Karpas-422 (cell line): ENCODE results near the gene UBE2K. TPM values are rescaled to one million over a fixed set of nuclear protein-coding genes. Genes with fewer than 3 reads are reported as not detected.
"Not testable (repeated sequence)": the region's sequence is repeated elsewhere in the genome, so short reads cannot be mapped to it uniquely, and the experiment has no call there.

Experiments
- DNase-seq: peaks from one replicate; pipeline ENCODE4 v3.0.0-alpha.2; 2015
- H2AFZ ChIP-seq: fragments of 200-600 bp; sonication (generic); 2 replicates; pipeline ENCODE4 v1.6.1; 2014; ENCODE audit warnings: antibody characterized with exemption, low read length, mixed read lengths
- H3K27ac ChIP-seq: fragments of 200-600 bp; sonication (generic); 2 replicates; pipeline ENCODE4 v1.5.1; 2014; ENCODE audit warnings: mild to moderate bottlenecking, low read length, moderate library complexity
- H3K27me3 ChIP-seq: fragments of 200-600 bp; sonication (generic); 2 replicates; pipeline ENCODE4 v1.6.1; 2014; ENCODE audit warnings: low read length, mixed read lengths
- H3K36me3 ChIP-seq: fragments of 200-600 bp; sonication (generic); 2 replicates; pipeline ENCODE4 v1.6.1; 2014; ENCODE audit warnings: low read length, mixed read lengths; ENCODE audit not compliant: insufficient read depth
- H3K4me1 ChIP-seq: fragments of 200-600 bp; sonication (generic); 2 replicates; pipeline ENCODE4 v1.6.1; 2014; ENCODE audit warnings: mild to moderate bottlenecking, low read length, mixed read lengths
- H3K4me2 ChIP-seq: fragments of 200-600 bp; sonication (generic); 2 replicates; pipeline ENCODE4 v1.6.1; 2014; ENCODE audit warnings: low read length, low read depth, mild to moderate bottlenecking; ENCODE audit not compliant: poor library complexity, severe bottlenecking
- H3K4me3 ChIP-seq: fragments of 200-600 bp; sonication (generic); 2 replicates; pipeline ENCODE4 v1.5.1; 2014; ENCODE audit warnings: mild to moderate bottlenecking, antibody characterized with exemption, low read length, mixed read lengths
- H3K79me2 ChIP-seq: fragments of 200-600 bp; sonication (generic); 2 replicates; pipeline ENCODE4 v1.6.1; 2014; ENCODE audit warnings: mild to moderate bottlenecking, low read length, mixed read lengths
- H3K9ac ChIP-seq: fragments of 200-600 bp; sonication (generic); 2 replicates; pipeline ENCODE4 v1.6.0; 2014; ENCODE audit warnings: low read length
- H3K9me2 ChIP-seq: fragments of 200-600 bp; sonication (generic), shearing (Covaris generic); replicated peaks from 2 replicates; pipeline ENCODE4 v1.6.0; 2014; ENCODE audit warnings: mild to moderate bottlenecking, low read length, moderate library complexity; ENCODE audit not compliant: insufficient read depth
- H3K9me3 ChIP-seq: fragments of 300-700, 200-600 bp; sonication (generic); 2 replicates; pipeline ENCODE4 v1.6.1; 2014; ENCODE audit warnings: low read length, mixed read lengths
- H4K20me1 ChIP-seq: fragments of 200-600 bp; sonication (generic); 2 replicates; pipeline ENCODE4 v1.6.1; 2014; ENCODE audit warnings: mild to moderate bottlenecking, antibody characterized with exemption, low read length, low read depth; ENCODE audit not compliant: insufficient read depth
- total RNA-seq: library from RNA; depleted of rRNA; stranded (reverse); fragments of >200 nt; shearing (Covaris generic); gene quantifications from 2 replicates; pipeline ENCODE4 v1.2.3, GENCODE V29; 2014; ENCODE audit warnings: low replicate concordance

UBE2K gene
- total RNA-seq, 1 experiment from 2014 or later = 35.8 TPM

DNA sequence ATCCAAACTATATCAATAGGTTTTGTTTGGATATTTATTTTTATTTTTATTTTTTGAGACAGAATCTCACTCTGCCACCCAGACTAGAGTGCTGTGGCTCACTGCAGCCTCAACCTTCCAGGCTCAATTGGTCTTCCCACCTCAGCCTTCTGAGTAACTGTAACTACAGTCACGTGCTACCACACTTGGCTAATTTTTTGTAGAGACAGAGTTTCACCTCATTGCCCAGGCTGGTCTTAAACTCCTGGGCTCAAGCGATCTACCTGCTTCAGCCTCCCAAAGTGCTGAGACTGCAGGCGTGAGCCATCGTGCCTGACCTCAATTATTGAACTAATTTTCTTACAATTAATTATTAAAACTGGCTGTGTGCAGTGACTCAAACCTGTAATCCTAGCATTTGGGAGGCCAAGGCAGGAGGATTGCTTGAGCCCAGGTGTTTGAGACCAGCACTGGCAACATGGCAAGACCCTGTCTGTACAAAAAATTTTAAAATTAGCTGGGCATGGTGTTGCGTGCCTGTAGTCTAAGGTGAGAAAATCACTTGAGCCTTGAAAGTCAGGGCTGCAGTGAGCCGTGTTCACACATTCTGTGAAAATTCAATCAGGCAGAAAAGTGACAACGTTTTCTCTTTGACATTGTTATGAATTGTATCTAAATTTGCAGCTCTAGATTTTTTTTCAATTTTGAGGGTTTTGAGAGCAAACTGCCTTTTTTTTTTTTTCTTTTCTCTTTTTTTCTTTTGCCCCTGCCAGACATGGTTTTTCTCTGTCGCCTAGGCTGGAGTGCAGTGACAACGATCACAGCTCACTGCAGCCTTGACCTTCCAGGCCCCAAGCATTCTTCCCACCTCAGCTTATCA, 66.0 kb downstream of the UBE2K start:
- Histone ChIP-seq H3K27ac (peak overlapping the region; percentile 35; the same call in 1 of the 2 replicates), H3K4me1 (no peaks in the 10 kb centered on the region; the same call in 1 of the 2 replicates), H3K36me3 (peaks cover 33% of the 10 kb centered on the region; the same call in 1 of the 2 replicates), H3K9me2 (no peaks in the 10 kb centered on the region), H3K4me3 (no peak overlapping the region), H3K4me2 (no peak overlapping the region), H3K79me2 (peaks cover 31% of the 10 kb centered on the region), H3K9ac (no peak overlapping the region), H3K9me3 (no peaks in the 10 kb centered on the region), H4K20me1 (no peaks in the 10 kb centered on the region), H2AFZ (no peak overlapping the region), H3K27me3 (no peaks in the 10 kb centered on the region)
- no peak for DNase-seq

DNA sequence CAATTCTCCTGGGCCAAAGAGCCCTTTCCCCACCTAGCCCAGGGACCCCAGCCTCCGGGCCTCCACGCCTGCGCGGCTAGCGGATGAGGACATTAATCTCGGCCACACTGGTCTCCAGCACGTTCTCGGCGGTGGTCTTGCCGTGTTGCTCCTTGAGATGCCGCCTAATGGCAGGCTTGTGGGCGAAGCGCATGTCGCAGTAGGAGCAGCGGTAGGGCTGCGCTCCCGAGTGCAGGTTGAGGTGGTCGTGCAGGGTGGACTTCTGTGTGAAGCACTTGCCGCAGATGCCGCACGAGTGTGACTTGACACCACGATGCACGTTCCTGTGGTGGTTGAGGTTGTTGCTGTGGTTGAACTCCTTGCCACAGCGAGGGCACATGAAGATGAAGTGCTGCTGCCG, 72.1 kb downstream of the UBE2K start:
- H3K36me3 ChIP-seq = peaks cover 2% of the 10 kb centered on the region; the same call in 1 of the 2 replicates
- 0 out of 2 replicates have a peak, but pooled peaks cover 5% of the 10 kb centered on the region for H3K79me2 ChIP-seq
- no peaks in the 10 kb centered on the region for H3K27me3 ChIP-seq
- H3K9me3 ChIP-seq = no peaks in the 10 kb centered on the region
- H3K4me3 ChIP-seq = no peak overlapping the region
- H3K9me2 ChIP-seq = no peaks in the 10 kb centered on the region
- no peak overlapping the region for H3K9ac ChIP-seq
- H3K4me1 ChIP-seq = no peaks in the 10 kb centered on the region
- no peaks in the 10 kb centered on the region for H4K20me1 ChIP-seq
- DNase-seq = no peak
- H3K27ac ChIP-seq = no peak overlapping the region
- H3K4me2 ChIP-seq = no peak overlapping the region
- H2AFZ ChIP-seq = no peak overlapping the region

DNA sequence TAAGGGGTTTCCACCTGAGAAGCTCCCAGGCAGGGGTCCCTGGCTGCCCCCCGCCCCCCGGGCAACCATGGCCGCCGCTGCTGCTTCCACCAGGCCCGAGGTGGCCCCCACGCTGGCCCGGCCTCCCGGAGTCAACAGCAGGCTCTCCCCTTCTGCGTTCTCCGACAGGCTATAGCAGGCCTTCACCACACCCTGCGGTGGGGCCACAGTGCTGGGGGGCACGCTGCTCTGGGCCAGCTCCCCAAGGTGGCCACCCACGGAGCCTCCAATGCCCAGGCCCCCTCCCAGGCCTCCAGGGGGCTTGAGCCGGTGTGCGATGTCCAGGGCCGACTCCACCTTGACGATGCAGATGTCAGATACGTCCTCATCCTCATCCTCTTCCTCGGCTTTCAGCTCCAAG, 72.5 kb downstream of the UBE2K start:
- no peak for DNase-seq
- H3K27me3 ChIP-seq = no peaks in the 10 kb centered on the region
- no peak overlapping the region for H3K4me3 ChIP-seq
- H3K9me3 ChIP-seq = no peaks in the 10 kb centered on the region
- H3K79me2 ChIP-seq = 0 out of 2 replicates have a peak, but pooled peaks cover 5% of the 10 kb centered on the region
- peaks cover 2% of the 10 kb centered on the region; the same call in 1 of the 2 replicates for H3K36me3 ChIP-seq
- no peak overlapping the region for H3K4me2 ChIP-seq
- no peaks in the 10 kb centered on the region for H4K20me1 ChIP-seq
- no peak overlapping the region for H2AFZ ChIP-seq
- no peak overlapping the region for H3K27ac ChIP-seq
- no peaks in the 10 kb centered on the region for H3K4me1 ChIP-seq
- H3K9ac ChIP-seq = no peak overlapping the region
- no peaks in the 10 kb centered on the region for H3K9me2 ChIP-seq

DNA sequence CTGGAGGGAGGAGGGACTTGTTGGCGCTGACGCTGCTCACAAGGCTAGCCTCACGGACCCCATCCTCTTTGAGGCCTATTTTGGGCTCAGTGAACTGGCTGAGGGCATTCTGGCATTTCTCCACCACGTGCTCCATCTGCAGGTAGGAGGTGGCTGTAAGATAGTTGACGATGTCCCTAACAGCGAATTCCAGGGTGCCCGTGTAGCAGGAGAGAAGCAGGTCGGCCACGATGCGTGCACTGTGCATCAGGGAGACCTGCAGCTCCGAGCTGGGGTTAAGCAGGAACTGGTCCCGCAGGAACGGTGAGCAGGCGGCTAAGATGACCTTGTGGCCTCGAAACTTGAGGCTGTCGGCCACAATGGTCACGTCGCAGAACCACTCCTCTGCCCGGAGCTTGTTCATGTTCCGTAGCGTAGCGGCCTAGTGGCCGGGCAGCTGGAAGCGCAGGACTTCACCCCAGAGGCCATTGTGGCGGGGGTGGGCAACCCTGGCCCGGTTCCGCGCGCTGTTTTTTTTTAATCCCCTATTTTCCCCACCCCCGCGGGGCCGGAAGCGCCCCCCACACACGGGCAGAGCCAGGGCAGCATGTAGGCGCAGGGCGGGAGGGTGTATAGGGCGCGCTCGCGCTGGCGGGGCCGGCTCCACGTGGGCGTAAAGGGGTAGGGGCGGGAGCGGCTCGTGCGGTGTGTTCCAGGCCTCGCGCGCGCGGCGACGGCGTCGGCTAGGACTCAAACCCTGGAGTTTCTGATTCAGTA, 73.2 kb downstream of the UBE2K start:
- H4K20me1 ChIP-seq = no peaks in the 10 kb centered on the region
- no peaks in the 10 kb centered on the region for H3K9me3 ChIP-seq
- H3K9me2 ChIP-seq = no peaks in the 10 kb centered on the region
- H3K36me3 ChIP-seq = peaks cover 2% of the 10 kb centered on the region; the same call in 1 of the 2 replicates
- no peak for DNase-seq
- H2AFZ ChIP-seq = no peak overlapping the region
- H3K9ac ChIP-seq = no peak overlapping the region
- H3K79me2 ChIP-seq = 0 out of 2 replicates have a peak, but pooled peaks cover 5% of the 10 kb centered on the region
- no peak overlapping the region for H3K4me3 ChIP-seq
- H3K4me1 ChIP-seq = no peaks in the 10 kb centered on the region
- no peaks in the 10 kb centered on the region for H3K27me3 ChIP-seq
- H3K27ac ChIP-seq = no peak overlapping the region
- H3K4me2 ChIP-seq = no peak overlapping the region

DNA sequence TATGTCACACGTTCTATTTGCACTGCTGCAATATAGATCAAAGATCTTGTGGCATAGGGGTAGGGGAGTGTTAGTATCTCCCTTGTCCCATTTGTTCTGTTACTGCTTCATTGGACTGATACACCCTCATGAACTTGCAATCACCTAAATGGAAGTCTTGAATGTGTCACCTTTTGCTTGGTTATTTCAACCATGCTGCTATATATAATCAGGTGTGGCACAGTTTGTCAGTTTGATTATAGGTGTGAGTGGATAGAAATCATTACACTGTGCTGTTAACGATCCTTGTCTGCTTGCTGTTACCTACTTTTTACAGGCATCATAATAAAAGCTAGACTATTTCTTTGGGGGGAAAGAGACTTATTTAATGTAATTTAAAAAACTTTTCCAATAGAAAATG, 84.1 kb downstream of the UBE2K start:
- not testable (repeated sequence) for H4K20me1 ChIP-seq, H3K9me2 ChIP-seq, H3K79me2 ChIP-seq, H3K27me3 ChIP-seq, H3K9me3 ChIP-seq, DNase-seq, H3K4me1 ChIP-seq, H3K4me2 ChIP-seq, H2AFZ ChIP-seq, H3K27ac ChIP-seq, H3K4me3 ChIP-seq, H3K9ac ChIP-seq
- H3K36me3 ChIP-seq = peaks cover 35% of the 10 kb centered on the region; the same call in 1 of the 2 replicates

DNA sequence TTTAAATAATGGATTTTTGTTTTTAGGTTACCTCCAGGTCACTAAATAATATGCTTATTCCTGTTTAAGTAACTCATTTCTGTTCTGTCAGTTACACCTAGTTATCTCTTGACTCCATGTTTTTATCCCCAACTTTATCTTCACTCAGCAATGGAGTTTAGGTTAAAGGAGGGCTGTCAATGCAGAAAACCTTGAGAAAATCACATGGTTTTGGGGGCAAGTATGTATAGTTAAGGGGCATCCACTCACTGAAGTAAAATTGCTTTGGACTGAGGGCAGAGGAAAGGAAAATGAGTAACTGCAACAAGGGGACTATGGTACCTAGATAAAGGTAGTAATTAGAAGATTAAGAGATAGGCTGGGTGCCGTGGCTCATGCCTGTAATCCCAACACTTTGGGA, 87.1 kb downstream of the UBE2K start:
- no peaks in the 10 kb centered on the region for H3K27me3 ChIP-seq

DNA sequence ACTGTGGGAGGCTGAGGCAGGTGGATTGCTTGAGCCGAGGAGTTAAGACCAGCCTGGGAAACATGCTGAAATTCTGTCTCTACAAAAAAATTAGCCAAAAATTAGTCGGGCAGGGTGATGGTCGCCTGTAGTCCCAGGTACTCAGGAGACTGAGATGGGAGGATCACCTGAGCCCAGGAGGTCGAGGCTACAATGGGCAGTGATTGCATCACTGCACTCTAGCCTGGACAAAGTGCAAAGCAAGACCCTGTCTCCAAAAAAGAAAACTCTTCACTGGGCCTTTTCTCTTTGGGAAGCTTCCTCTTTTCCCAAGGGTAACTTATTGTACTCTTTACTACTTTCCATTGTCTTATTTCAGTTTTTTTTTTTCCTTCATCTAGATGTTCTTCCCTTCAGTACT, 88.9 kb downstream of the UBE2K start:
- Histone ChIP-seq H3K79me2 (no peaks in the 10 kb centered on the region), H3K9me3 (no peaks in the 10 kb centered on the region), H3K4me3 (no peak overlapping the region), H3K4me1 (no peaks in the 10 kb centered on the region), H3K4me2 (no peak overlapping the region), H2AFZ (no peak overlapping the region), H3K36me3 (no peaks in the 10 kb centered on the region; the same call in 1 of the 2 replicates), H4K20me1 (no peaks in the 10 kb centered on the region), H3K27ac (no peak overlapping the region), H3K27me3 (no peaks in the 10 kb centered on the region), H3K9ac (no peak overlapping the region), H3K9me2 (no peaks in the 10 kb centered on the region)
- no peak for DNase-seq

More for the DNA sequence above, 87.1 kb downstream of the UBE2K start:
- H3K27ac ChIP-seq = no peak overlapping the region
- H3K9ac ChIP-seq = no peak overlapping the region
- no peak overlapping the region for H2AFZ ChIP-seq
- no peaks in the 10 kb centered on the region for H3K4me1 ChIP-seq
- H3K9me3 ChIP-seq = no peaks in the 10 kb centered on the region
- H3K79me2 ChIP-seq = no peaks in the 10 kb centered on the region
- no peaks in the 10 kb centered on the region for H3K9me2 ChIP-seq
- H3K4me3 ChIP-seq = no peak overlapping the region
- H3K4me2 ChIP-seq = no peak overlapping the region
- H3K36me3 ChIP-seq = peaks cover 7% of the 10 kb centered on the region; the same call in 1 of the 2 replicates
- no peaks in the 10 kb centered on the region for H4K20me1 ChIP-seq
- no peak for DNase-seq

DNA sequence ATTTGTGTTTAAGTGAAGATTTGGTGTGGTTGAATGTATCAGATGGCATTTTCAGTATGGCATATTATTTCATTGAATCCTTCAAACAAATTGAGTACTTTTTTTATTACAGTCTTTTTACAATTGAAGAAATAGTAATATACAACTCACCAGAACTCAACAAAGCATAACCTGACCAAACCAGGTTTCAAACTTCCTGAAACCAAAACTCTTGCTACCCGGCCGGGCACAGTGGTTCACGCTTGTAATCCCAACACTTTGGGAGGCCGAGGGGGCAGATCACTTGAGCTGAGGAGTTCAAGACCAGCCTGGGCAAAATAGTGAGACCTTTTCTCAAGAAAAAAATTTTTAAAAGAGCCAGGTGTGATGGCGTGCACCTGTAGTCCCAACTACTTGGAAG, 94.2 kb downstream of the UBE2K start:
- no peaks in the 10 kb centered on the region for H3K9me2 ChIP-seq
- H3K79me2 ChIP-seq = no peaks in the 10 kb centered on the region
- no peak overlapping the region for H3K4me2 ChIP-seq
- no peak overlapping the region for H3K9ac ChIP-seq
- H3K4me1 ChIP-seq = no peaks in the 10 kb centered on the region
- no peaks in the 10 kb centered on the region for H3K36me3 ChIP-seq
- H3K9me3 ChIP-seq = no peaks in the 10 kb centered on the region
- DNase-seq = no peak
- no peaks in the 10 kb centered on the region for H4K20me1 ChIP-seq
- H3K4me3 ChIP-seq = no peak overlapping the region
- H3K27me3 ChIP-seq = no peaks in the 10 kb centered on the region
- H2AFZ ChIP-seq = no peak overlapping the region
- H3K27ac ChIP-seq = no peak overlapping the region
